Choroid plexus epithelial cell (primary cell): ENCODE data around the gene TMEM191B.
"Not testable (repeated sequence)": the region's sequence is repeated elsewhere in the genome, so short reads cannot be mapped to it uniquely, and the experiment has no call there.

Experiments
- DNase-seq: peaks from one replicate; pipeline ENCODE4 v3.0.0-alpha.2; 2010; ENCODE audit warnings: low read depth
- H3K4me3 ChIP-seq: 2 replicates; pipeline ENCODE4 v1.5.1; 2011; ENCODE audit warnings: low read depth, mild to moderate bottlenecking, control low read depth, low read length, moderate library complexity

Gene TMEM191B

GRCh38 chr22:18527752-18528596, at the start of gene TMEM191B:
TMEM191B (plus strand) TSS chr22:18527802; CDS start chr22:18527981, 179 bp downstream.
- peak within 1 kb of the TSS; percentile 29 for H3K4me3 ChIP-seq
- not testable (repeated sequence) for DNase-seq

- not testable (repeated sequence) for DNase-seq, H3K4me3 ChIP-seq
These were observed 31.4 kb upstream of the TMEM191B start for GRCh38 chr22:18496227-18496626.

GRCh38 chr22:18511327-18511726, 16.3 kb upstream of the TMEM191B start:
- H3K4me3 ChIP-seq, DNase-seq: not testable (repeated sequence)

DNA sequence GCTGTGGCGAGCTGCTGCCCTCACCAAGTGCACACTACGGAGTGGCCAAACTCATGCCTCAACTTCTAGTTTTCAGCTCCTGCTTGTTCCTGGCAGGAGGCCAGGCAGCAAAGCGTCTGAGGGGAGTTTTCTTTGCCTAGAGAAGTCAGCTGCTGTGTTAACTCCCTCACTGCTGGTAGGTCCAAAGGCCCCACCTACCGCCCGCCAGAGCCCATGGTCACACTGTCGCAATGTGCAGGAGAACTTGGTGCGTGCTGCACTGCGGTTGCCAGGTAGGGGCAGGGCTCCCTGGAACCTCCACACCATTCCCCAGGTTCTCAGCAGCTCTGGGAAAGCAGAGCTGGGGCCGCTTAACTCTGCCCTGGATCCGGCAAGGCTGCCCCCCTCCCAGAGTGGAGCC, 15.2 kb upstream of the TMEM191B start:
- DNase-seq, H3K4me3 ChIP-seq: not testable (repeated sequence)

GRCh38 chr22:18513454-18513853, 14.1 kb upstream of the TMEM191B start:
- H3K4me3 ChIP-seq, result not testable (repeated sequence)
- DNase-seq, result peak; percentile 30

GRCh38 chr22:18518061-18518460, 9.5 kb upstream of the TMEM191B start, which contains the start of gene GGTLC3:
GGTLC3 (minus strand) TSS chr22:18518161; CDS start chr22:18517897, 264 bp downstream.
- H3K4me3 ChIP-seq, DNase-seq: not testable (repeated sequence)

DNA sequence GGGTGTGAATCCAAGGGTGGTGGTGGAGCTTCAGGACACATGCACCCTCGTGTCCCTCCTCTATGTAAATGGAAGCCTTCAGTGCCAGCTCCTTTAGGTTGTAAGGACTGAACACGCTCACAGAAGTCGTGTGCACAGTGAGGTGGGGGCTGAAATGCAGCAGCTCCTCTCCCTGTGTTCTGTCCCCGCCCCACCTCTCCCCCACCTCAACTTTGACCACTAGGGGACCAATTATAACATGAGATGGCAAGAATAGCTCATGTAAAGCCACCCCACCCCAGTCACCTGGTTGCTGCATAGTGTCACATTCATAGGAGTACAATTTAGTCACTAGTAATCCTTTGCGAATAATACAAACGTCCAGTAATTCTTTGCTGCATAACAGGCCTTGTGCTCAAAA, 4.8 kb upstream of the TMEM191B start:
- not testable (repeated sequence) for DNase-seq, H3K4me3 ChIP-seq

DNA sequence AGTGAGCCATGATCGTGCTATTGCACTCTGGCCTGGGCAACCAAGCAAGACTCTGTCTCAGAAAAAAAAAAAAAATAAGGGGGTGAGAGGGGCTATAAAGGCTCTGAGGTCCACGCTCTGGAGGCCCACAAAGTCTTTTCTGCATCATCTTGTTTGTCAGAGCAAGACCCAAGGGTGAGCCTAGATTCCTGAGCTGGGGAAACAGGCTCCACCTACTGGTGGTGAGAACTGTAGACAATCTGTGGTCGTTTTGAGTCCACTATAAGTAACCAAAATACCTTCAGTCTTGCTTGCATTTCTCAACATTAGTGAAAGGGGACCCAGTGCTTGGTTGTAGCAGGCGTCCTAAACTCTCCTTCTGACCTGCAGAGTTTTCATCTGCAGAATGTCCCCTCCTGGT, 4.3 kb upstream of the TMEM191B start:
- DNase-seq, H3K4me3 ChIP-seq: not testable (repeated sequence)

DNA sequence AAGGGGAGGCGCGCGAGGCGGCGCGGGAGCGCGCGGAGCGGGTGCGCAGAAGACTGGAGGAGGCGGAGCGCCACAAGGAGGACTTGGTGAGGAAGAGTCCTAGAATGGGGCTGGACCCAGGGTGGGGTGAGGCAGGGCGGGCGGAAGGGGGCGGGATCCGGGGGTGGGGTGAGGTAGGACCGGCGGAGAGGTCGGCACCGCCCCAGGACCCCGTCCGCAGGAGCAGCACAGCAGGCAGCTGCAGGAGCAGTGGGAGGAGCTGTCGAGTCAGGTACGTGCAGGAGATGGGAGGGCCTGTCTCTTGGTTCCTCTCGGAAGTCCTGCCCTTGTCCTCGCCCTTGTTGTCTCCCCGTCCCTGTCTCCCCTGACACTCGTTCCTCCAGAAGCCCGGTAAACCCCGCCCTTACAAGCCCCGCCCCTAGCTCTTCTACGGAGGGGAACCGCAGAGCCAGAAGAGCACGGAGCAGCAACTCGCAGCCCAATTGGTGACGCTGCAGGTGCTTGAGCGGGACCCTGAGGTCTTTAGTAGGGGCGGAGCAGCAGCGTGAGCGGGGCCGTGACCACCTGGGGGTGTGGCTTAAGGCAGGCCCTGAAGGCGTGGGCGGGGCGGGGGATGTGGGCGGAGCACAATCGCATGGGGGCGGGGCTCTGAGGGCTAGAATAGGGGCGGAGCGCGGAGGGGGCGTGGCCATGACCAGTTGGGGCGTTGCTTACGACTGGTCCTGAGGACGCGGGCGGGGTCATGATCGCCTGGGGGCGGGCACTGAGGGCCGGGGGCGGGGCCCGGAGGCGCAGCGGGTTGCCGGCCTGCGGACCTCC, 1.2 kb downstream of the TMEM191B start:
- peak overlapping the region; percentile 38 for H3K4me3 ChIP-seq
- DNase-seq, result peak; percentile 88

GRCh38 chr22:18529416-18530145, 2.0 kb downstream of the TMEM191B start:
- DNase-seq, H3K4me3 ChIP-seq: not testable (repeated sequence)

DNA sequence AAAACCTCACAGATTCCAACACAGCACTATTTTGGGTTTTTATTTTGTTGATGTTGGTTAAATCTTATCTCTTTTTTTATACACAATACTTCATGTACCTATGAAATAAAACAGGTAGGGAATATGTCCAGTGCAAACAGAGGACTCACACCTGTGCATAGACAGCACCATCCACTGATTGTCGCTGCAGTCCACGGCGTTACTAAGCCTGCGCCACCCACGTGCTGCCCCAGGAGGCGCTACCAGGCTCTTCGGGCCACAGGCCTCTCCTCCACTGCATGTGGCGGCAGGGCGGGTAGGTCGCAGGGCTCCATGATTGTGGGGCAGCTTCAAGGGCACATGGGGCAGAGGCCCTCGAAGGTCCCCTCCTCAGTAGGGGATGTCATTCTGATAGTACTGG, 6.0 kb downstream of the TMEM191B start:
- not testable (repeated sequence) for DNase-seq, H3K4me3 ChIP-seq

DNA sequence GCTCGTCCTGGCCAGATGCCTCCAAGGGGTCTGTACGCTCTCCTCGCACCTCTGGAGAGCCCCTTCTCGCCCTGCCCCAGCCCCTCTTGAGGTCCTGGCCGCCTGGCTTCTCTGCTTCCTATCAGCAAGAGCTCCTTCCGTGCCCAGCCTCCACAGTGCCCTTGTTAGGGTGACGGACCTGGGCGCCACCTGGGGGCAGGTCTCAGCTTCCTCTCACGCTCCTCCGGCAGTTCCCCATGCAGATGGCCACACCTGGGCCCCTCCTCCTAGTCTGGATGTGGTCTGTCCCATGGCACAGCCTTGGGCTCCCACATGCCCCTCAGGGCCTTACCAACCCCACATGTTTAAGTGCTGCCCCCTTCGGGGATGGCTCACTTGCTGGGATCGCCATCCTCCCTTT, 6.7 kb downstream of the TMEM191B start:
- DNase-seq, H3K4me3 ChIP-seq: not testable (repeated sequence)

DNA sequence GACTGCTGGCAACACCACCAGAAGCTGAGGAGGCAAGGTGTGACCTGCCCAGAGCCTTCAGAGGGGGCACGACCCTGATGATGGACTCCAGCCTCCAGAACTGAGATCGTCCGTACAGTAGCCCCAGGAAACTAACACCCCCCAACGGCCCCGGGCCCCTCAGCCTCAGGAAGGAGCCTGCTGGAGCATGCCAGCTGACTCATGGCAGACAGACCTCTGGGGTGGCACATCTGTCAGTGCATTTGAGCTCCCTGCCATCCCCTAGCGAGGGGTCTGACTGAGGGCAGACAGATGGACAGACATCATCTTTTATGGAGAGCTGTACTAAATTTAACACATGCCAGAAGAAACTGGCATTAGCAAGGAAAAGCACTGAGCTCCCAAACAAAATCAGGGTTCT, 12.4 kb downstream of the TMEM191B start:
- H3K4me3 ChIP-seq, result not testable (repeated sequence)

DNA sequence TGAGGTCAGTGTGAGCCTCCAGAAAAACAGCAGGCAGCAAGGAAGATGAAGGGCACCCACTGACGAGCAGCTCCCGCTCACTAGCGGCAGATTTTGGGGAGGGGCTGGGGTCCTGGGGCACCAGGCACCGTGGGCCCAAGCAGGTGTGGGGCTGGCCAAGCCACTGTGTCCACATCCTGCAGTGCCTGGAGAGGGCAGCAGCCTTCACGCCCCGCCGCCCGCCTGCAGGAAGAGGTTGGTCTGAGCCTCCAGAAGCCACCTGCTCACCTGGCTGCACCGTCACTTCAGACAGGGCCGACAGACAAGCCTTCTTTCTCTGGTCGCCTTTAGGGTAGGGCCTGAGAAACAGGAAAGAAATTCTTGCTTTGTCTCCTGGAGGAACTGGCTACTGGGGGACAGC, 15.8 kb downstream of the TMEM191B start:
- not testable (repeated sequence) for DNase-seq, H3K4me3 ChIP-seq

More for the DNA sequence above, 12.4 kb downstream of the TMEM191B start:
- not testable (repeated sequence) for DNase-seq

- not testable (repeated sequence) for H3K4me3 ChIP-seq, DNase-seq
These were observed 17.0 kb downstream of the TMEM191B start for GRCh38 chr22:18544615-18545014.

GRCh38 chr22:18549458-18550179, 22.0 kb downstream of the TMEM191B start:
- not testable (repeated sequence) for H3K4me3 ChIP-seq

DNA sequence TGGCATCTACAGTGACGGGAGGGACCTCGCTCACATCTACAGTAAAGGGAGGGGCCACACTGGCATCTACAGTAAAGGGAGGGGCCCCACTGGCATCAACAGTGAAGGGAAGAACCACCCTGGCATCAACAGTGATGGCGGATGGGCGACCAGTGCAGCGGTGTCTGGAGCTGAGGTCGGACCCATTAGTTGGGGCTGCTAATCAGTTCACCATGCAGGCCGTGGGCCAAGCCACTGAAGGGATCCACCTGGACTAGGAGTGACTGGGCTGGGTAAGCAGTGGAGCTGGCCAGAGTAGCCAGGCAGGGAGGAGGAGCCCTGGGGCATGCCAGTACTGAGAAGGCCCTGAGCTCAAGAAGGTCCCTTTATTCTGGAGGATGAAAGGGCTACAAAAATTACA, 23.4 kb downstream of the TMEM191B start:
- not testable (repeated sequence) for H3K4me3 ChIP-seq, DNase-seq

More at GRCh38 chr22:18549458-18550179, 22.0 kb downstream of the TMEM191B start:
- DNase-seq, result not testable (repeated sequence)

- DNase-seq, H3K4me3 ChIP-seq: not testable (repeated sequence)
These were observed 25.4 kb downstream of the TMEM191B start for GRCh38 chr22:18552839-18553597.
